HG03558 (cell line): ENCODE results near the gene TBC1D19.
"Not testable (repeated sequence)": the region's sequence is repeated elsewhere in the genome, so short reads cannot be mapped to it uniquely, and the experiment has no call there.

Source experiments
- ATAC-seq: cut with Tn5 transposase; IDR thresholded peaks from one replicate; pipeline ENCODE4 v1.9.1; 2021; ENCODE audit warnings: moderate number of reproducible peaks; ENCODE audit not compliant: unreplicated experiment; ENCODE audit errors: extremely low read depth

The TBC1D19 gene

GRCh38 chr4:26594778-26595177, 10.9 kb downstream of the TBC1D19 start:
- no peak for ATAC-seq

- ATAC-seq, result no peak
These were observed 13.0 kb downstream of the TBC1D19 start for GRCh38 chr4:26596843-26597242.

DNA sequence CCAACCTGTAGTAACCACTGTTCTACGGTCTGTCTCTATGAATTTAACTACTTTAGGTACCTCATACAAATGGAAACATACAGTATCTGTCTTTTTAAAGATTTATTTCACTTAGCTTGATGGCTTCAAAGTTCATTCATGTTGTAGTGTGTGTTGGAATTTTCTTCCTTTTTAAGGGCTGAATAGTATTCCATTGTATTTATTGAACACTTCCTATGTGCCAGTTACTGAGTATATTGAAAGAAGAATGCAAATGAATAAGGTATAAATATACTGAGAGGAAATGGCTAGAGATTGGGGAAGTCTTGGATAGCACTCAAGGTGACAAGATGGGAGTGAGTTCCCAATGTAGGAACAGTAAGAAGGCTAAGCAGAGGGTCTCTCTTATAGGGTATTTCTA, 17.3 kb downstream of the TBC1D19 start:
- ATAC-seq, result no peak

DNA sequence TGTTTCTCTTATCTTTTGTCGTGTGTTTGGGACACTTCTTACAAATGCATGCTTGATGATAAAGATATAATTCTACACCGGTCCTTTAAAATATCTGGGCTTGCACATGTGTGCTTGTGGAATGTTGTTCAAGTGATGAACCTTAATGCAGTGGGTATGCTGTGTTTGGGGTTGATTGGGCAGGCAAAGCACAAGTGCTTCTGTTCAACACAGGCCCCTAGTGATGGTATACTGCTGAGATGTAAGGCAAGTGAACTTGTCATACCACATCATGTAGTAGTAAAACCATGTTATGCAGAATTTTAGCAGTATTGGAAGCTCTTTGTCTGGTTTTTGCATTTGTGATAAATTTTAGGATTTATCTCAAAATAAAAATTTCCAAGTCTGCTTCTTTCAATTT, 23.9 kb downstream of the TBC1D19 start:
- no peak for ATAC-seq

GRCh38 chr4:26609391-26609790, 25.5 kb downstream of the TBC1D19 start:
- no peak for ATAC-seq

DNA sequence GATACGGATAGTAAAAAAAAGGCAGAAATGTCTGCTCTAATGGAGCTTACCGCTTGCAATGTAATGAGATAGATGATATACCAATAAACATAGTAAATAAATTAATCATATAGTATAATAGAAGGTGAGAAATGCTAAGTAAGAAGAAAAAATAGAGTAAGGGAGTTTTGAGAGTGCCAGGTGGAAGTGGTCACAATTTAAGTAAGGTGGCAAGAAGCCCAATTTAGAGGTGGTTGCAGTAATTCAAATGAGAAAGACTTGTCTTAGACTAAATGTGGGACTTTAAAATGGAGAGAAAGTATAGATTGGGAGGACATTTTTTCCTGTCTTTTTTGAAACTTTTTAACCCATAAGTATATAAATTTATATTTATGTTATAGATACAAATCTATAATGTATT, 26.0 kb downstream of the TBC1D19 start:
- no peak for ATAC-seq

GRCh38 chr4:26611372-26611771, 27.5 kb downstream of the TBC1D19 start:
- ATAC-seq, result no peak

DNA sequence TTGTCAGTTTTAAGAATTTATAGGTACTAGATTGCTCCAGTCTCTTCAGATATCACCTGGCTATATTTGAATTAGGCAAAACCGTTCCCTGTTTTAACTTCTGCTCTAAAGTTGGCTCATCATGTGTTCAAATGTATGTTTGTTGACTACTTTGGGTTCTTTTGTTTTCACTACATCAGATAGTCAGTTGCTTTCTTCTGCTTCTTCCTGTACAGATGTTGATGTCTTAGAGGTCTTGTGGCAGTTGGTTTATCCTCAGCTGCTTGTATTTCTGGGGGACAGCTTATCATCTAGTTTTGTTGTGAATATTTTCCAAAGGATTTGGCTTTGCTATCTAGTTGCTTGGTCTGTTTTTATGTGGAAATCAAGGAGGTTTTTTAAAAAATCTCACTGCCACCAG, 28.0 kb downstream of the TBC1D19 start:
- ATAC-seq, result no peak

DNA sequence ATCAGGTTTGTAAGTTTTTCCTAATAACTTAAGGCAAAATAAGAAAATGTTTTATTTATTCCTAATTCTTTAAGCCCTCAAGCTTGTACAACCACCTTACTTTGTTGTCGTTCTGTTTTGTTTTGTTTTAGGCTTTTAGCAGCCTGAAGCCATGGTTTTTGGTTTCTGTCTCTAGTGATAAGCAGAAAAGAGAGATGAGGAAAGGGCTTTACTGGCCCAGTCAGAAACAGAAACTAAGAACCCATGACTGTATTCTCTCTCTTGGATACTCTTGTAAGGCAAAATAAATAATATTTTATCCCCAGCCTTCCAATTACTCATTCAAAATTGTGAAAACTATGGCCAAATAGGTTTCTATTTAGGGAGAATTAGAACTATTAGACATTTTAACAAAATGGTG, 29.4 kb downstream of the TBC1D19 start:
- ATAC-seq, result no peak

GRCh38 chr4:26613735-26614134, 29.9 kb downstream of the TBC1D19 start:
- ATAC-seq, result no peak

- ATAC-seq, result no peak
These were observed 35.9 kb downstream of the TBC1D19 start for GRCh38 chr4:26619784-26620183.

GRCh38 chr4:26621366-26621765, 37.5 kb downstream of the TBC1D19 start:
- ATAC-seq, result no peak

DNA sequence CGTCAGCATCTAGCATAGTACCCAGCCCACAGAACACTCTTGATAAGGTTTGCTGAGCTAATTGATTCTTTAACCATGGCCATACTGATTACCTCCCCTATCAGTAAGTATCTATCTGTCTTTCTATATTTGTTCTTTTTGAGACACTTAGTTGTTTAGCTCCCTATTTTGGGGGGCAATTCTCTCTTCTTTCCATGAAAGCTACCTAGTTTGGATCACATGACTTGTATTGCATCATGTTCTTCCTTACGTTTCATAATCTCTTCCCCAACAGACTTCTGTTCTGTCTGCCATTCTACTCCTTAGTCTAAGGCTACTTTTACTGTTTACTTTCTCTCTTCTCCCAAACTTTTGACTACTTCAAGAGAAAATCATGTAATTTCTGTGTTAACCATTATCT, 39.0 kb downstream of the TBC1D19 start:
- no peak for ATAC-seq

DNA sequence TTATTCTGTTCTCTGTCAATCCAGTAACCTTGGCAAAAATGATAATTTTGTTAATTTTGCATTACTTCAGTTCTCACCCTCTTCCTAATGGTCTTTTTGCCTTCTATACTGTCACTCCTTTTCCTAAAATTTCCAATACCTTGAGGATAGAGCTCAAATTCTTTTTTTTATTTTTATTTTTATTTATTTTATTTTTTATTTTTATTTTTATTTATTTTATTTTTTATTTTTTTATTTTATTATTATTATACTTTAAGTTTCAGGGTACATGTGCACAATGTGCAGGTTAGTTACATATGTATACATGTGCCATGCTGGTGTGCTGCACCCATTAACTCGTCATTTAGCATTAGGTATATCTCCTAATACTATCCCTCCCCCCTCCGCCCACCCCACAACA, 42.8 kb downstream of the TBC1D19 start:
- ATAC-seq, result not testable (repeated sequence)

GRCh38 chr4:26632916-26633315, 49.0 kb downstream of the TBC1D19 start:
- no peak for ATAC-seq

DNA sequence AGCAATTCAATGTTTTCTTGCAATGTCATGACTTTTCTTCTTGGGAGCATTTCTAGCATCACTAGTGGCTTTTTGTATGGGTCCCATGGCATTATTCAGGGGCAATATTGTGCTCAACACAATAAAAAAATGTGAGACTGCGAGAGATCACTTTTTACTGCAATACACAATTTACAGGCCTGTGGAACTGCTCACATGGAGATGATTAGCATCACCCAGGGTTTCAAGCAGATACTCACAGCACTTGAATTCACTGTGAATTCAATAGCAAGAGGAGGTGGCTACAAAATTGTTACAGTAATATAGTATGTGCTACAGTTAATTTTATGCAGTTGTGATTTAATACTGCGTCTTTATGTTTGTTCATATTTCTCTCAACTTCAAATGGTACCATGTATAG, 50.4 kb downstream of the TBC1D19 start:
- no peak for ATAC-seq

DNA sequence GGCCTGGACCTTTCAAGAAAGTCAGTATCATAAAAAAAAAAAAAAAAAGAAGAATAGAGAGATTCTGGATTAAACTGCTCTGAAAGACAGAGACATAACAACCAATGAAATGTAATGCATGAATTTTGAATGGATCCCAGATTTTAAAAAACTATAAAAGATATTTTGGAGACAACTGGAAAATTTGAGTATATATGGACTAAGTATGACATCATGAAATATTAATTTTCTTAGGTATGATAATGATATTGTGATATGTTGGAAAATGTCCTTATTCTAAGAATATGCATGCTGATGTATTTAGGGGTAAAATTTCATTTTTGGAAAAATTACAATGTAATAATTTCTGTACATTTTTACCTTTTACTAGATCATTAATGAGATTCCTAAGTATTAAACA, 52.6 kb downstream of the TBC1D19 start:
- ATAC-seq, result no peak

GRCh38 chr4:26640639-26641038, 56.8 kb downstream of the TBC1D19 start:
- ATAC-seq, result not testable (repeated sequence)

GRCh38 chr4:26647523-26648224, 63.8 kb downstream of the TBC1D19 start:
- ATAC-seq, result no peak

- no peak for ATAC-seq
These were observed 64.4 kb downstream of the TBC1D19 start for GRCh38 chr4:26648260-26648659.

GRCh38 chr4:26660261-26660660, 76.4 kb downstream of the TBC1D19 start:
- no peak for ATAC-seq

GRCh38 chr4:26663888-26664287, 80.0 kb downstream of the TBC1D19 start:
- no peak for ATAC-seq
